Left hindlimb (tissue), 1 donor: ENCODE results near the gene CD40.

ENCODE experiments used
- DNase-seq: peaks from one replicate; pipeline ENCODE4 v3.0.0-alpha.2; 2018

The CD40 gene

GRCh38 chr20:46151936-46152335, 33.8 kb downstream of the CD40 start:
- no peak for DNase-seq

GRCh38 chr20:46152824-46153586, 34.9 kb downstream of the CD40 start:
- DNase-seq: no peak

GRCh38 chr20:46154305-46154704, 36.2 kb downstream of the CD40 start:
- DNase-seq: no peak

GRCh38 chr20:46154796-46155195, 36.7 kb downstream of the CD40 start:
- no peak for DNase-seq

- no peak for DNase-seq
These were observed 38.0 kb downstream of the CD40 start for GRCh38 chr20:46156065-46156464.

- no peak for DNase-seq
These were observed 39.0 kb downstream of the CD40 start for GRCh38 chr20:46157076-46157592.

- DNase-seq: no peak
These were observed 39.5 kb downstream of the CD40 start for GRCh38 chr20:46157625-46158024.

- no peak for DNase-seq
These were observed 40.4 kb downstream of the CD40 start for GRCh38 chr20:46158476-46158987.

GRCh38 chr20:46159101-46159897, 41.2 kb downstream of the CD40 start:
- no peak for DNase-seq

GRCh38 chr20:46160661-46161060, 42.5 kb downstream of the CD40 start:
- DNase-seq: no peak

- DNase-seq: no peak
These were observed 43.8 kb downstream of the CD40 start for GRCh38 chr20:46161921-46162320.

GRCh38 chr20:46164254-46164653, 46.1 kb downstream of the CD40 start:
- no peak for DNase-seq

- DNase-seq: no peak
These were observed 49.0 kb downstream of the CD40 start for GRCh38 chr20:46167080-46167479.

GRCh38 chr20:46168438-46168837, 50.3 kb downstream of the CD40 start:
- DNase-seq: no peak

GRCh38 chr20:46169245-46170171, 51.4 kb downstream of the CD40 start:
- no peak for DNase-seq

GRCh38 chr20:46171476-46171875, 53.4 kb downstream of the CD40 start:
- DNase-seq: no peak

- DNase-seq: no peak
These were observed 53.8 kb downstream of the CD40 start for GRCh38 chr20:46171909-46172308.

GRCh38 chr20:46172455-46172854, 54.3 kb downstream of the CD40 start:
- no peak for DNase-seq

GRCh38 chr20:46172961-46173536, 54.9 kb downstream of the CD40 start:
- no peak for DNase-seq

GRCh38 chr20:46173652-46174468, 55.7 kb downstream of the CD40 start:
- DNase-seq: no peak

- peak; percentile 59 for DNase-seq
These were observed 56.5 kb downstream of the CD40 start for GRCh38 chr20:46174469-46175126.
